Mesothelial cell of epicardium (in vitro differentiated cells): ENCODE results near the gene FOXP1. TPM values are rescaled to one million over a fixed set of nuclear protein-coding genes. Genes with fewer than 3 reads are reported as not detected.

Experiments used
- DNase-seq, 2 experiments: peaks; one replicate each; pipeline ENCODE4 v3.0.0; 2021; ENCODE audit warnings: low spot score in 2 of 2; ENCODE audit not compliant: unreplicated experiment in 2 of 2
- H3K27ac Mint-ChIP-seq: 2 replicates; pipeline ENCODE4 v1.8.0; 2021; ENCODE audit warnings: mixed read lengths
- H3K27me3 Mint-ChIP-seq: 2 replicates; pipeline ENCODE4 v1.8.0; 2021; ENCODE audit warnings: low read depth, mixed read lengths
- H3K36me3 Mint-ChIP-seq: 2 replicates; pipeline ENCODE4 v1.8.0; 2021; ENCODE audit warnings: mixed read lengths
- H3K4me1 Mint-ChIP-seq: 2 replicates; pipeline ENCODE4 v1.8.0; 2021; ENCODE audit warnings: mixed read lengths
- H3K4me3 Mint-ChIP-seq: 2 replicates; pipeline ENCODE4 v1.8.0; 2021; ENCODE audit warnings: mild to moderate bottlenecking, moderate library complexity, mixed read lengths
- H3K9me3 Mint-ChIP-seq: 2 replicates; pipeline ENCODE4 v1.8.0; 2021; ENCODE audit warnings: mixed read lengths
- total RNA-seq: library from RNA; stranded (reverse); gene quantifications from 3 replicates; pipeline ENCODE4 v1.2.1, GENCODE V29; 2021
- TF ChIP-seq, protein P1 (sequence below): fragments of 200-600 bp; sonication (generic); IDR thresholded peaks from one replicate; pipeline ENCODE4 v1.5.0; 2021; ENCODE audit warnings: antibody characterized with exemption; ENCODE audit not compliant: unreplicated experiment

The FOXP1 gene
- total RNA-seq, 1 donor from 2014 or later, result 187 TPM

DNA sequence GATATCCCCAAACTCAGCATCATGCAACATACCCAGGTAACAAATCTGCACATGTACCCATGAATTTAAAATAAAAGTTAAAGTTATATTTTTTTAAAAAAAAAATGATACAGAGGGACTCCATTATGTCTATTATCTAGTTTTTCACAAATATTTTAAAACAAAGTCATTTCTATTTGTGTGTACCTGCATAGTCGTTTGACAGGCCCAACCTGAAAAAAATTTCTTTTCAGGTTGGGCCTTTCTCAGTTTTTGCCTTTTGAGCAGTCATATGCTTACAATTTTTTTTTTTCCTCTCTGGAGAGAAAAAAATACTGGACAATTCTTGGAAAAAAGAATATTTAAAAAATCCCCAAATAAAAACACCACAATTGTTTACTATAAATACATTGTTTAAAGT lies 459.5 kb downstream of the FOXP1 start:
- TF ChIP-seq, protein P1, sequence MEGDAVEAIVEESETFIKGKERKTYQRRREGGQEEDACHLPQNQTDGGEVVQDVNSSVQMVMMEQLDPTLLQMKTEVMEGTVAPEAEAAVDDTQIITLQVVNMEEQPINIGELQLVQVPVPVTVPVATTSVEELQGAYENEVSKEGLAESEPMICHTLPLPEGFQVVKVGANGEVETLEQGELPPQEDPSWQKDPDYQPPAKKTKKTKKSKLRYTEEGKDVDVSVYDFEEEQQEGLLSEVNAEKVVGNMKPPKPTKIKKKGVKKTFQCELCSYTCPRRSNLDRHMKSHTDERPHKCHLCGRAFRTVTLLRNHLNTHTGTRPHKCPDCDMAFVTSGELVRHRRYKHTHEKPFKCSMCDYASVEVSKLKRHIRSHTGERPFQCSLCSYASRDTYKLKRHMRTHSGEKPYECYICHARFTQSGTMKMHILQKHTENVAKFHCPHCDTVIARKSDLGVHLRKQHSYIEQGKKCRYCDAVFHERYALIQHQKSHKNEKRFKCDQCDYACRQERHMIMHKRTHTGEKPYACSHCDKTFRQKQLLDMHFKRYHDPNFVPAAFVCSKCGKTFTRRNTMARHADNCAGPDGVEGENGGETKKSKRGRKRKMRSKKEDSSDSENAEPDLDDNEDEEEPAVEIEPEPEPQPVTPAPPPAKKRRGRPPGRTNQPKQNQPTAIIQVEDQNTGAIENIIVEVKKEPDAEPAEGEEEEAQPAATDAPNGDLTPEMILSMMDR, result no peak
- Mint-ChIP-seq H3K27ac (no peak overlapping the region), H3K4me3 (no peak overlapping the region), H3K9me3 (no peaks in the 10 kb centered on the region), H3K27me3 (no peaks in the 10 kb centered on the region), H3K4me1 (peaks cover 33% of the 10 kb centered on the region), H3K36me3 (no peaks in the 10 kb centered on the region)
- no peak for DNase-seq

DNA sequence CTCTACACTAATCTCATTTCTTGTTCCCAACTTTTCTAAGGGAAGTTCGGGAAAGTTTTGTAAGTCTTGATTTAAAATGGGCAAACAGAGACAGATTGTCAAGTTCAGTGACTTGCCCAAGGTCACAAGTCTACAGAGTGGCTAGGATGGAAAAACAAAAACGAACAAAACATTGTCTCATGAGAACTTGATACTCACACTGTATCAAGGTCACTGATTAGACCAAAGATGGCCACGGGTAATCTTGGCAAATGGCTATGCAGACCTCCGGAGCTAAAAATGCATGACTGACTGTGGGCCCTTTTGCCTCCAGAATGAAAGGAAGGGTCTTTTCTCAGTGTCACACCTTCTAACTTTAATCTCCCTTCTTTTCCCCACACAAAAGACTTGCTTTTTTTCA lies 460.9 kb downstream of the FOXP1 start:
- Mint-ChIP-seq H3K4me1 (peaks cover 26% of the 10 kb centered on the region), H3K27ac (no peak overlapping the region), H3K4me3 (no peak overlapping the region), H3K9me3 (no peaks in the 10 kb centered on the region), H3K27me3 (no peaks in the 10 kb centered on the region), H3K36me3 (no peaks in the 10 kb centered on the region)
- TF ChIP-seq, protein P1, result no peak
- no peak for DNase-seq

DNA sequence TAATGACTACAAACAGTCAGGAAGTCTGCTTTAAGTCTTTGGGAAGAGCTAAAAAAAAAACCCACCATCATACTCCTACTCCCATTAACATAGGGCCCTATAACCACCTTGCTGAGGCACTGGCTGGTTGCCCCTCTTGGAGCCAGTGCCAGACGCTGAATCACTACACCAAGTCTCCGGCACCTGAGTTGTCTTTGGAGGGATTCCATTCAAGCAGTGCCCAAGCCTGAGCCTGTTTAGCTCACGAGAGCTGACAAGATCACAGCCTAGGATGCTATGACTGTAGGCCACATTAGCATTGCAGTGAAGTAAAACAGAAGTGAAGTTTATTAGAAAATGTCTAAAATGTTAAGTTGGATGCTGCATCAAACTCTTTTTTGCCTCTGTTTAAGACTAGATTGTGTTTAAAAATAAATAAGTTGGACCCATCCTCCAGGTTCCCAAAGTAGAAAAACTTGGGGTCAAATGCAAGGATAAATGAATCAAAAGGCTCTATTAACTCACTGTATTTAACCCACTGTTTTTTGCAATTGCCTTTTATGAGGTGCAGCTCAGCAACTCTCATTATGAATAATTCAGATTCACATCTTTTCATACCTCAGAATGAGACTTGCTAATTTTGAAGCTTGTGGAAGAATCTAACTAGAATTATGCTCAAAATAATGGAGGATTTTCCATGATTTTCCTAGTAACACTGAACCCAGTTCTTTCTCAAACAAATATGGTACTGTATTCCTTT lies 461.9 kb downstream of the FOXP1 start:
- DNase-seq, result no peak
- Mint-ChIP-seq H3K4me3 (no peak overlapping the region), H3K4me1 (peaks cover 19% of the 10 kb centered on the region), H3K27ac (no peak overlapping the region), H3K9me3 (no peaks in the 10 kb centered on the region), H3K27me3 (no peaks in the 10 kb centered on the region), H3K36me3 (no peaks in the 10 kb centered on the region)
- TF ChIP-seq, protein P1, result no peak

DNA sequence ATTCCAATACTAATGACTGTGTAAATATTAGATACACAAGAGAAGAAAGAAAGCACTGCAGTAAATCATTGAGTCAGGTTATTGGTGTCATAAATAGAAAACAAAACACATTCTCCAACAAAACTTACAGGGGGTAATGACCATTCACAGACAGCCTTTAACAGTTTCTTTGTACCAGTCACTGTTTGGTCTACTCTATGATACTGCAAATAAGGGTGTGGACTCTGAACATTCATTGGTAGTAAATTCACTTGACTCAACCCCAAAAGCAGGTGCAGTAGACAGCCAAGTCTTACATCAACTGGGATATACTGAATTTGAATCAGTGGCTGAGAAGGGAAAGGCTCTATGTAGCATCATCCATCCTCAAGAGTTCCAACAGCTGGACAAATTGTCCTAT lies 463.5 kb downstream of the FOXP1 start:
- Mint-ChIP-seq H3K27me3 (no peaks in the 10 kb centered on the region), H3K9me3 (no peaks in the 10 kb centered on the region), H3K36me3 (no peaks in the 10 kb centered on the region), H3K27ac (no peak overlapping the region), H3K4me1 (peaks cover 18% of the 10 kb centered on the region), H3K4me3 (no peak overlapping the region)
- TF ChIP-seq, protein P1, result no peak
- no peak for DNase-seq

DNA sequence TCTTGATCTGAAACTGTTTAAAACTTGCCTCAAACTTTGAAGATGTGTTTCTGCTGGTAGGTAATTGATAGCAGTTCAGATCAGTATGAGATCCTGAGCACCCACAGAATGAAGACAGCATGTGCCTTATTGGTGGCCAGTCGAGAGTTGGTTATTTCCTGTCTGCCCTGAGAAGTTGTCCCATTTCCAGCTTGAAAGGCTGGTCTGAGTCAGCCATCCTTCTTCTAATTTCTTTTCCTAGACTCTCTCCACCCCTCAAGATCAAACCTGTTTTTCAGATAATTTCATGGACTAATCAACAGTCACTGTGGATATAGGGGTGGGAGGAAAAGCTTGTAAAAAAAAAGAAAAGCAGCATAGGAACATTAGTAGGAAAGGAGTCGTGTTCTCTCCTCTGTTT lies 464.4 kb downstream of the FOXP1 start:
- H3K27ac Mint-ChIP-seq, result peak overlapping the region; percentile 51
- TF ChIP-seq, protein P1, result no peak
- no peaks in the 10 kb centered on the region for H3K36me3 Mint-ChIP-seq
- H3K27me3 Mint-ChIP-seq, result no peaks in the 10 kb centered on the region
- H3K4me1 Mint-ChIP-seq, result peaks cover 16% of the 10 kb centered on the region
- no peak for DNase-seq
- no peaks in the 10 kb centered on the region for H3K9me3 Mint-ChIP-seq
- H3K4me3 Mint-ChIP-seq, result no peak overlapping the region
